OCI-LY1 (cell line): ENCODE results near the gene DHRSX.

Experiments
- H2AFZ ChIP-seq: fragments of 200-600 bp; sonication (generic), shearing (Covaris generic); 2 replicates; pipeline ENCODE4 v1.6.0; 2014; ENCODE audit warnings: antibody characterized with exemption, mild to moderate bottlenecking, low read length
- H3F3A ChIP-seq: fragments of 200-600 bp; sonication (generic), shearing (Covaris generic); 2 replicates; pipeline ENCODE4 v1.6.0; 2014; ENCODE audit warnings: mild to moderate bottlenecking, antibody characterized with exemption, low read length, moderate library complexity; ENCODE audit not compliant: insufficient read depth
- H3K27ac ChIP-seq: fragments of 200-600 bp; sonication (generic); 2 replicates; pipeline ENCODE4 v1.5.1; 2014; ENCODE audit warnings: low read length, mixed run types, mild to moderate bottlenecking, low read depth; ENCODE audit not compliant: poor library complexity, severe bottlenecking
- H3K27me3 ChIP-seq: fragments of 200-600 bp; sonication (generic); 2 replicates; pipeline ENCODE4 v1.6.0; 2014; ENCODE audit warnings: antibody characterized with exemption, mild to moderate bottlenecking, low read length, moderate library complexity; ENCODE audit not compliant: insufficient read depth
- H3K36me3 ChIP-seq: fragments of 200-600 bp; sonication (generic); 2 replicates; pipeline ENCODE4 v1.6.1; 2014; ENCODE audit warnings: mild to moderate bottlenecking, antibody characterized with exemption, low read length, moderate library complexity, mixed read lengths; ENCODE audit not compliant: insufficient read depth
- H3K4me1 ChIP-seq: fragments of 200-600 bp; sonication (generic); 2 replicates; pipeline ENCODE4 v1.5.1; 2014; ENCODE audit warnings: mild to moderate bottlenecking, low read length, moderate library complexity; ENCODE audit not compliant: insufficient read depth, severe bottlenecking
- H3K4me2 ChIP-seq: fragments of 200-600 bp; sonication (generic), shearing (Covaris generic); 2 replicates; pipeline ENCODE4 v1.6.1; 2014; ENCODE audit warnings: low read length
- H3K4me3 ChIP-seq: fragments of 200-600 bp; sonication (generic); 2 replicates; pipeline ENCODE4 v1.5.1; 2014; ENCODE audit warnings: low read length, low read depth, mild to moderate bottlenecking, mixed read lengths; ENCODE audit not compliant: poor library complexity, severe bottlenecking
- H3K79me2 ChIP-seq: fragments of 200-600 bp; shearing (Covaris generic); 2 replicates; pipeline ENCODE4 v1.6.1; 2016; ENCODE audit warnings: mixed run types, low read length, mixed read lengths; ENCODE audit not compliant: insufficient read depth
- H3K9ac ChIP-seq: fragments of 200-600 bp; sonication (generic), shearing (Covaris generic); 2 replicates; pipeline ENCODE4 v1.6.1; 2014; ENCODE audit warnings: mild to moderate bottlenecking, low read length, mixed read lengths
- H3K9me2 ChIP-seq: fragments of 200-600 bp; sonication (generic), shearing (Covaris generic); 2 replicates; pipeline ENCODE4 v1.6.1; 2014; ENCODE audit warnings: low read depth, mild to moderate bottlenecking, low read length, mixed read lengths
- H3K9me3 ChIP-seq: fragments of 200-600 bp; shearing (Covaris generic); 2 replicates; pipeline ENCODE4 v1.6.1; 2014; ENCODE audit warnings: low read length, mixed read lengths
- H4K20me1 ChIP-seq: fragments of 200-600 bp; sonication (generic), shearing (Covaris generic); 2 replicates; pipeline ENCODE4 v1.6.0; 2016; ENCODE audit warnings: mild to moderate bottlenecking, low read length; ENCODE audit not compliant: insufficient read depth
- CTCF ChIP-seq: fragments of 200-600 bp; sonication (generic), shearing (Covaris generic); IDR thresholded peaks from 2 replicates; pipeline ENCODE4 v1.5.1; 2017; ENCODE audit warnings: mild to moderate bottlenecking, antibody characterized with exemption, low read length, moderate library complexity, mixed read lengths
- EZH2 ChIP-seq: fragments of 200-600 bp; sonication (generic), shearing (Covaris generic); IDR thresholded peaks from 2 replicates; pipeline ENCODE4 v1.8.0; 2017; ENCODE audit warnings: borderline replicate concordance, mixed run types, mild to moderate bottlenecking, antibody characterized with exemption, low read length, moderate library complexity, mixed read lengths

The DHRSX gene

DNA sequence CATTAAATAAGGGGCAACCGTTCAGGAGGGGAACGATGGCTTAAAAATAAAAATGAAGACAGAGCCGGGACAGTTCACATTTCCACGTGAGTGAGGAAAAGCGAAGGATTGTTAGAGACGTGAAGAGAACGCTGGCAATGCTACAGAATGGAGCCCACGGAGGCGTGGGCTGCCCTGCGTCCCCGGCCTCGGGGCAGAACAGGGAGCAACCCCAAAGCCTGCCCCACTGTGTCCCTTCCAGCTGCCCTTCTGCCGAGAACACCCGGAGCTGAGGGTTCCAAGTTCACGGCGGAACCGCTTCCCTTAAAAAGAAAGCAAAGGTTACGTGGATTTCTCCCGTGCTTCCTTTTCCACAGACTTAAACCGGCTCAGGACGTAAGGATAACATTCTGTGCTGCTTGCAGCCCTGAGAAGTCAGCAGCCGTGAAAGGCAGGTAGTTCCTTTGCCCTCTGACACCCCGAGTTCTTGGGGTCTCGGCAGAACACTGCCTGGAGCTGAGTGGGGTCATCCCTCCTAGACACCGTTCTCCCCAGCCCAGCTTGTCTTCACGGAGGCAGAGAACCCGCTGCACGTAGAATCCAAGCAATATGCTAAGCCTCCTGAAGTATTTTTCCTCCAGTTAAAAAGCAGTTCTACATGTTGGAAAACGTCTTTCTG lies 14.2 kb downstream of the DHRSX start:
- H3F3A ChIP-seq: no peaks in the 10 kb centered on the region
- H3K27me3 ChIP-seq: no peaks in the 10 kb centered on the region
- TF ChIP-seq CTCF (no peak), EZH2 (no peak)
- no peak overlapping the region for H3K4me2 ChIP-seq
- peaks cover 67% of the 10 kb centered on the region for H3K36me3 ChIP-seq
- H3K9me2 ChIP-seq: no peaks in the 10 kb centered on the region
- no peak overlapping the region for H2AFZ ChIP-seq
- no peaks in the 10 kb centered on the region for H3K9me3 ChIP-seq
- H3K4me1 ChIP-seq: peaks cover 6% of the 10 kb centered on the region
- H3K79me2 ChIP-seq: no peaks in the 10 kb centered on the region
- H3K4me3 ChIP-seq: no peak overlapping the region
- no peak overlapping the region for H3K9ac ChIP-seq
- no peak overlapping the region for H3K27ac ChIP-seq
- no peaks in the 10 kb centered on the region for H4K20me1 ChIP-seq

- Histone ChIP-seq H3K9ac (no peak overlapping the region), H3K4me3 (no peak overlapping the region), H3K9me2 (no peaks in the 10 kb centered on the region), H3K79me2 (peaks cover 3% of the 10 kb centered on the region; the same call in 1 of the 2 replicates), H3K27ac (no peak overlapping the region), H3F3A (no peaks in the 10 kb centered on the region), H3K4me2 (no peak overlapping the region), H2AFZ (no peak overlapping the region), H4K20me1 (no peaks in the 10 kb centered on the region), H3K27me3 (no peaks in the 10 kb centered on the region), H3K9me3 (no peaks in the 10 kb centered on the region), H3K4me1 (no peaks in the 10 kb centered on the region), H3K36me3 (peaks cover 65% of the 10 kb centered on the region)
- TF ChIP-seq EZH2 (no peak), CTCF (no peak)
Observed at GRCh38 chrX:2485789-2486345, 14.9 kb downstream of the DHRSX start.

- H3K36me3 ChIP-seq: peaks cover 63% of the 10 kb centered on the region
- no peak overlapping the region for H3K27ac ChIP-seq
- H3K27me3 ChIP-seq: no peaks in the 10 kb centered on the region
- no peaks in the 10 kb centered on the region for H3K4me1 ChIP-seq
- no peak overlapping the region for H2AFZ ChIP-seq
- H3K79me2 ChIP-seq: peaks cover 11% of the 10 kb centered on the region; the same call in 1 of the 2 replicates
- H3K4me2 ChIP-seq: no peak overlapping the region
- H4K20me1 ChIP-seq: no peaks in the 10 kb centered on the region
- H3K9me2 ChIP-seq: no peaks in the 10 kb centered on the region
- no peak overlapping the region for H3K9ac ChIP-seq
- TF ChIP-seq EZH2: no peak
- no peak for TF ChIP-seq CTCF
- H3K9me3 ChIP-seq: no peaks in the 10 kb centered on the region
- no peaks in the 10 kb centered on the region for H3F3A ChIP-seq
- no peak overlapping the region for H3K4me3 ChIP-seq
Observed at GRCh38 chrX:2484721-2485648, 15.8 kb downstream of the DHRSX start.
